Breast epithelium (tissue), 3 donors: Measurements from ENCODE around the gene GOLGA1.

Experiments
- POLR2A ChIP-seq: fragments of 450-650 bp; IDR thresholded peaks from one replicate; pipeline ENCODE4 v1.6.1; 2016; ENCODE audit warnings: antibody characterized with exemption, mild to moderate bottlenecking, moderate library complexity
- POLR2AphosphoS5 ChIP-seq, 3 donors: sonication (generic); formaldehyde crosslinking; IDR thresholded peaks; one replicate each; pipeline ENCODE4 v1.6.1; 2017; ENCODE audit warnings: antibody characterized with exemption in 3 of 3
- TF ChIP-seq, protein P1 (sequence below), 3 donors: fragments of 450-650 bp; IDR thresholded peaks; one replicate each; pipeline ENCODE4 v1.5.1; 2016 to 2017; ENCODE audit warnings: antibody characterized with exemption in 3 of 3, mild to moderate bottlenecking in 3 of 3, moderate library complexity in 3 of 3

DNA sequence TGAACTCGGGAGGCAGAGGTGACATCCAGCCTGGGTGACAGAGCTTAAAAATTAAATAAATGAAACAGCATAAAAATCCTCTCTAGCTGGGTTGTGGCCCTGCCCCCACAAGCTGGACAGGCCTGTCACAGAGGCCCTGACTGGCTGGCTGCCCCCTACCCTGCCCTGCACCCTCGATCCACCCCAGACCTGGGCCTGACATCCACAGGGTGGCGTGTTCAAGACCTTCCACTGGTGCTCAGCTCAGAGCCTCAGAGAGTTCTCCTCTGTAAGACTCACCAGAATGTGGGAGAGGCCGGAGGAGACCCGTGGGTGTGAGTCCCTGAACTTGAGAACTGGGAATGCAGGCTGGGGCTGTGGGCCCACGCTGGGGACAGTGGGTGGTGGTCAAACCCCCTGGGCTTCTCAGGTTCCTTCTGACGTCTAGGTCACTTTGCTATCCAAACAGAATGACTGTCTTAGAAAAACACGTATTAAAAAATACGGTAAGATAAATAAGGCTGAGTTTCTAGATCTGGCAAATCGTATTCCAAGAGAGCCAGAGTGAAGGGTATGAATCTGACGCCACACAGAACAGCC lies 97.3 kb downstream of the GOLGA1 start:
- TF ChIP-seq, protein P1, sequence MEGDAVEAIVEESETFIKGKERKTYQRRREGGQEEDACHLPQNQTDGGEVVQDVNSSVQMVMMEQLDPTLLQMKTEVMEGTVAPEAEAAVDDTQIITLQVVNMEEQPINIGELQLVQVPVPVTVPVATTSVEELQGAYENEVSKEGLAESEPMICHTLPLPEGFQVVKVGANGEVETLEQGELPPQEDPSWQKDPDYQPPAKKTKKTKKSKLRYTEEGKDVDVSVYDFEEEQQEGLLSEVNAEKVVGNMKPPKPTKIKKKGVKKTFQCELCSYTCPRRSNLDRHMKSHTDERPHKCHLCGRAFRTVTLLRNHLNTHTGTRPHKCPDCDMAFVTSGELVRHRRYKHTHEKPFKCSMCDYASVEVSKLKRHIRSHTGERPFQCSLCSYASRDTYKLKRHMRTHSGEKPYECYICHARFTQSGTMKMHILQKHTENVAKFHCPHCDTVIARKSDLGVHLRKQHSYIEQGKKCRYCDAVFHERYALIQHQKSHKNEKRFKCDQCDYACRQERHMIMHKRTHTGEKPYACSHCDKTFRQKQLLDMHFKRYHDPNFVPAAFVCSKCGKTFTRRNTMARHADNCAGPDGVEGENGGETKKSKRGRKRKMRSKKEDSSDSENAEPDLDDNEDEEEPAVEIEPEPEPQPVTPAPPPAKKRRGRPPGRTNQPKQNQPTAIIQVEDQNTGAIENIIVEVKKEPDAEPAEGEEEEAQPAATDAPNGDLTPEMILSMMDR (IDR thresholded peaks at IDR 0.05): no peak
- TF ChIP-seq POLR2AphosphoS5 (IDR thresholded peaks at IDR 0.05) (no peak), POLR2A (no peak)
